ENCODE results near the gene C3orf62.

GRCh38 chr3:49324768-49325167 lies 47.7 kb upstream of the C3orf62 start:
- no peak for TF ChIP-seq CTCF (conservative IDR thresholded peaks at IDR 0.05 in 1 of 2, IDR thresholded peaks at IDR 0.05 in 1 of 2; ENCODE audit: low read depth in 1 of 2, low read length in 2 of 2)
- TF ChIP-seq EZH2 (IDR thresholded peaks at IDR 0.05; ENCODE audit: low read length, missing control alignments) = no peak

Measured in fibroblast of lung (primary cell).